Heart left ventricle (tissue), 16 donors: ENCODE measurements around the gene IFT172. TPM values are rescaled to one million over a fixed set of nuclear protein-coding genes. Genes with fewer than 3 reads are reported as not detected.

Experiments
- ATAC-seq, 4 donors: fragments of 200-7000 bp; cut with Tn5 transposase; one replicate each; pipeline ENCODE4 v1.9.1; 2020 to 2022; ENCODE audit warnings: moderate library complexity in 4 of 4, mild to moderate bottlenecking in 3 of 4, moderate number of reproducible peaks in 1 of 4
- DNase-seq, 5 donors: peaks; one replicate each; pipeline ENCODE4 v3.0.0-alpha.2; 2020
- H3K27ac ChIP-seq, 12 donors: fragments of 200-600 bp; sonication (generic) in 4 of 12; one replicate each; pipeline versions ENCODE4 v1.5.0 to v1.8.0; 2016 to 2022; ENCODE audit warnings: mild to moderate bottlenecking in 2 of 12
- H3K27me3 ChIP-seq, 9 donors: fragments of 200-600 bp; sonication (generic) in 2 of 9; one replicate each; pipeline versions ENCODE4 v1.5.1 to v1.8.0; 2016 to 2022; ENCODE audit warnings: mild to moderate bottlenecking in 3 of 9
- H3K36me3 ChIP-seq, 9 donors: fragments of 200-600 bp; sonication (generic) in 2 of 9; one replicate each; pipeline versions ENCODE4 v1.5.0 to v1.8.0; 2018 to 2022; ENCODE audit warnings: mild to moderate bottlenecking in 2 of 9
- H3K4me1 ChIP-seq, 12 donors: fragments of 200-600 bp; sonication (generic) in 4 of 12; one replicate each; pipeline versions ENCODE4 v1.5.0 to v1.8.0; 2016 to 2022; ENCODE audit warnings: mild to moderate bottlenecking in 3 of 12
- H3K4me3 ChIP-seq, 12 donors: fragments of 200-600 bp; sonication (generic) in 4 of 12; one replicate each; pipeline versions ENCODE4 v1.5.0 to v1.8.0; 2017 to 2022; ENCODE audit warnings: mild to moderate bottlenecking in 9 of 12, moderate library complexity in 4 of 12
- H3K9me3 ChIP-seq, 12 donors: fragments of 200-600 bp; sonication (generic) in 4 of 12; one replicate each; pipeline versions ENCODE4 v1.5.0 to v1.8.0; 2016 to 2022; ENCODE audit warnings: mild to moderate bottlenecking in 1 of 12
- POLR2A ChIP-seq, 2 donors: fragments of 450-650 bp; IDR thresholded peaks; one replicate each; pipeline ENCODE4 v1.6.1; 2017; ENCODE audit warnings: antibody characterized with exemption in 2 of 2, mild to moderate bottlenecking in 2 of 2, moderate library complexity in 2 of 2
- WGBS, 4 donors: extraction: QIAGEN DNeasy Blood & Tissue Kit in 2 of 4; methylation state at CpG; one replicate each; pipeline versions ENCODE4 v1.1.5 to v1.1.7; 2013 to 2018; 5-methylcytosine and 5-hydroxymethylcytosine counted together
- intact Hi-C, 10 donors: fragments of 100-400 bp; cut with DNase I; formaldehyde crosslinking; loops; one replicate each; pipeline versions ENCODE4 v1.11.1 to v1.14.2; 2022
- polyA plus RNA-seq, 2 donors: library from polyadenylated mRNA; stranded (reverse); fragments of 200-250 nt; gene quantifications; one replicate each; pipeline ENCODE4 v1.2.3, GENCODE V29; 2013
- total RNA-seq, 9 donors: library from RNA; depleted of rRNA in 2 of 9; stranded (reverse); fragments of >200 nt in 2 of 9; fragmentation: NEBNext Ultra II Directional in 3 of 9; extraction: Animal tissue kit (Norgen Biotek cat#: 25700) in 3 of 9; gene quantifications; one replicate each; pipeline versions ENCODE4 v1.1.0 to v1.2.4, GENCODE V29; 2016 to 2023
- TF ChIP-seq, protein P1 (sequence below), 12 donors: fragments of 200-600 bp; sonication (generic) in 4 of 12; IDR thresholded peaks; one replicate each; pipeline versions ENCODE4 v1.5.0 to v1.8.0; 2018 to 2022; ENCODE audit warnings: antibody characterized with exemption in 12 of 12, mild to moderate bottlenecking in 5 of 12
- donor health status: ischemic (EF 13 %, LVEDD 7.1; RV severe dilation, severe dysfunction).
- donor health status: healthy with polysubstance abuse.
- donor health status: DM: no; HTN: yes; CAD: no.
- donor health status: DM: no; HTN: no; CAD: no.
- donor health status: ischemic (EF 25% LVEDD 6.9; RV normal size, moderate dysfunction).
- donor health status: ischemic (EF 25% LVEDD 5.7; RV mildly dilated, moderate dysfunction).
- donor health status: healthy.
- donor health status: DM: yes; HTN: yes; CAD: no.
- donor health status: ischemic (EF 35%, LVEDD 5.7; RV mildly dilated, moderate dysfunction).
- donor health status: nonischemic (EF 11% LVEDD 7.7; RV severe dilation, severe dysfunction).
- donor health status: DM: yes; HTN: yes; CAD: no.
- donor health status: PGD.
- donor health status: ischemic (EF 29% LVEDD 5.4; RV normal size, mild dysfunction).
- donor health status: nonischemic (EF 23%, LVEDD 6.1; RV moderate dilation, normal function).

The IFT172 gene
- total and polyA plus RNA-seq, 11 donors = 11.9 to 27.2 (median 17.4) TPM

DNA sequence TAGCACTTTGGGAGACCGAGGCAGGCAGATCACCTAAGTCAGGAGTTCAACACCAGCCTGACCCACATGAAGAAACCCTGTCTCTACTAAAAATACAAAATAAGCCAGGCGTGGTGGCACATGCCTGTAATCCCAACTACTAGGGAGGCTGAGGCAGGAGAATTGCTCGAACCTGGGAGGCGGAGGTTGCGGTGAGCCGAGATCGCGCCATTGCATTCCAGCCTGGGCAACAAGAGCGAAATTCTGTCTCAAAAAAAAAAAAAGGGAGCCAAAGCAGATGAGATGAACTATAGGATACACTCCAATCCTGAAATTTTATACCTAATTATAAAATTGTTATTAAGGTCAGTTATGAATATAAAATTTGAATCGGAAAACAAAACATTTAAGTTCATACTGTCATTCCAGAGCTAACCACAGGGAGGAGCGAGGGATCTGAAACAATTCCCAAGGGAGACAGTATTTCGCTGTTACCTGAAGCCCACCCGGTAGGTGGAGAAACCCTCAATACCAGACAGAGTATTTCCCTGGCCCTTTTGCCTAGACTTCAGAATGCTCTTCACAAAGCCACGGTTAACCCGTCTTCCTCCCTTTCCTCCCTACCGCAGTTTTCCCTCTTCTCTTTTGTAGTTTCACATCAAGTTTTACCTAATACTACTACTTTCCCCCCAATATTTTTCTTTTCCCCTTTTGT is 81.6 kb downstream of the IFT172 start:
- Histone ChIP-seq H3K4me3 (peak overlapping the region in 10 of 12 donors; percentile 69 to 100 (median 98)), H3K27me3 (no peaks in the 10 kb centered on the region), H3K4me1 (peaks cover 0 to 33% (median 20%) of the 10 kb centered on the region in 12 donors), H3K27ac (peak overlapping the region in 4 of 12 donors; percentile 91 to 96 (median 92)), H3K9me3 (no peaks in the 10 kb centered on the region), H3K36me3 (peaks cover 0 to 16% (median 5%) of the 10 kb centered on the region in 9 donors)
- intact Hi-C loops = loop anchor here in 6 of 10 donors (2.0 kb wide), 2 partner anchors 21 to 51 kb away; partner anchors contain the start of genes NRBP1 (in 5 of the 6) and GTF3C2 (in 1 of the 6)
- DNase-seq (no peak), ATAC-seq (no peak)
- 50 to 54% (median 54%) methylated on average over 16 of the region's 16 CpGs for WGBS, 4 donors
- TF ChIP-seq, protein P1, sequence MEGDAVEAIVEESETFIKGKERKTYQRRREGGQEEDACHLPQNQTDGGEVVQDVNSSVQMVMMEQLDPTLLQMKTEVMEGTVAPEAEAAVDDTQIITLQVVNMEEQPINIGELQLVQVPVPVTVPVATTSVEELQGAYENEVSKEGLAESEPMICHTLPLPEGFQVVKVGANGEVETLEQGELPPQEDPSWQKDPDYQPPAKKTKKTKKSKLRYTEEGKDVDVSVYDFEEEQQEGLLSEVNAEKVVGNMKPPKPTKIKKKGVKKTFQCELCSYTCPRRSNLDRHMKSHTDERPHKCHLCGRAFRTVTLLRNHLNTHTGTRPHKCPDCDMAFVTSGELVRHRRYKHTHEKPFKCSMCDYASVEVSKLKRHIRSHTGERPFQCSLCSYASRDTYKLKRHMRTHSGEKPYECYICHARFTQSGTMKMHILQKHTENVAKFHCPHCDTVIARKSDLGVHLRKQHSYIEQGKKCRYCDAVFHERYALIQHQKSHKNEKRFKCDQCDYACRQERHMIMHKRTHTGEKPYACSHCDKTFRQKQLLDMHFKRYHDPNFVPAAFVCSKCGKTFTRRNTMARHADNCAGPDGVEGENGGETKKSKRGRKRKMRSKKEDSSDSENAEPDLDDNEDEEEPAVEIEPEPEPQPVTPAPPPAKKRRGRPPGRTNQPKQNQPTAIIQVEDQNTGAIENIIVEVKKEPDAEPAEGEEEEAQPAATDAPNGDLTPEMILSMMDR (IDR thresholded peaks at IDR 0.05) = peak; percentile 22 to 56 (median 41)
- no peak for TF ChIP-seq POLR2A (IDR thresholded peaks at IDR 0.05)

GRCh38 chr2:27400348-27401135 is 89.0 kb downstream of the IFT172 start:
- 88 to 100% (median 97%) methylated on average over 2 of the region's 2 CpGs for WGBS, 4 donors
- Histone ChIP-seq H3K9me3 (no peaks in the 10 kb centered on the region), H3K27ac (no peak overlapping the region), H3K4me1 (peaks cover 0 to 4% (median 0%) of the 10 kb centered on the region in 12 donors), H3K4me3 (no peak overlapping the region), H3K36me3 (peaks cover 0 to 8% (median 0%) of the 10 kb centered on the region in 9 donors), H3K27me3 (no peaks in the 10 kb centered on the region)
- TF ChIP-seq, protein P1 (IDR thresholded peaks at IDR 0.05) = no peak
- TF ChIP-seq POLR2A (IDR thresholded peaks at IDR 0.05) = no peak
- DNase-seq (no peak), ATAC-seq (no peak)
- intact Hi-C loops = no loop called here

GRCh38 chr2:27398962-27399361 is 90.6 kb downstream of the IFT172 start:
- Histone ChIP-seq H3K9me3 (no peaks in the 10 kb centered on the region), H3K4me1 (peaks cover 0 to 4% (median 0%) of the 10 kb centered on the region in 12 donors), H3K36me3 (peaks cover 0 to 8% (median 0%) of the 10 kb centered on the region in 9 donors), H3K27ac (no peak overlapping the region), H3K4me3 (no peak overlapping the region), H3K27me3 (no peaks in the 10 kb centered on the region)
- 93 to 96% (median 95%) methylated on average over 5 of the region's 5 CpGs for WGBS, 4 donors
- DNase-seq (no peak), ATAC-seq (no peak)
- intact Hi-C loops = no loop called here
- TF ChIP-seq, protein P1 (IDR thresholded peaks at IDR 0.05) = no peak
- no peak for TF ChIP-seq POLR2A (IDR thresholded peaks at IDR 0.05)

Other genes starting within 250 kb of the IFT172 start
- 10 to 100 TPM in 2 of 9 donors, 1 to 10 TPM in 7; 5.0 to 18.1 (median 9.0) TPM for gene SLC30A3, start 226.7 kb downstream of the IFT172 start, total RNA-seq
- 1 to 10 TPM; 5.6 to 9.2 TPM for gene SLC30A3, start 226.7 kb downstream of the IFT172 start, polyA plus RNA-seq
- gene DNAJC5G, start 214.3 kb downstream of the IFT172 start, total RNA-seq = 1 to 10 TPM in 5 of 9 donors, under 1 TPM in 4; 0.36 to 3.3 (median 1.2) TPM
- gene DNAJC5G, start 214.3 kb downstream of the IFT172 start, polyA plus RNA-seq = 1 to 10 TPM in 1 of 2 donors, under 1 TPM in 1; 0.11 to 1.8 TPM
- 100 to 1,000 TPM; 175 to 329 (median 241) TPM for gene TRIM54, start 207.3 kb downstream of the IFT172 start, total RNA-seq
- gene TRIM54, start 207.3 kb downstream of the IFT172 start, polyA plus RNA-seq = 100 to 1,000 TPM; 128 to 324 TPM
- gene UCN, start 181.3 kb downstream of the IFT172 start, total RNA-seq = 1 to 10 TPM in 6 of 9 donors, under 1 TPM in 3; 0.60 to 2.5 (median 1.1) TPM
- gene UCN, start 181.3 kb downstream of the IFT172 start, polyA plus RNA-seq = 1 to 10 TPM; 1.3 to 1.4 TPM
- 100 to 1,000 TPM in 1 of 9 donors, 10 to 100 TPM in 8; 48.8 to 103 (median 65.7) TPM for gene MPV17, start 166.6 kb downstream of the IFT172 start, total RNA-seq
- gene MPV17, start 166.6 kb downstream of the IFT172 start, polyA plus RNA-seq = 100 to 1,000 TPM in 1 of 2 donors, 10 to 100 TPM in 1; 69.3 to 134 TPM
- 10 to 100 TPM; 19.9 to 42.6 (median 28.3) TPM for gene GTF3C2, start 133.0 kb downstream of the IFT172 start, total RNA-seq
- 10 to 100 TPM; 17.8 to 21.9 TPM for gene GTF3C2, start 133.0 kb downstream of the IFT172 start, polyA plus RNA-seq
- 10 to 100 TPM; 28.5 to 59.3 (median 37.0) TPM for gene EIF2B4, start 119.4 kb downstream of the IFT172 start, total RNA-seq
- gene EIF2B4, start 119.4 kb downstream of the IFT172 start, polyA plus RNA-seq = 10 to 100 TPM; 40.2 to 69.0 TPM
- 10 to 100 TPM; 59.4 to 90.7 (median 77.2) TPM for gene SNX17, start 119.1 kb downstream of the IFT172 start, total RNA-seq
- gene SNX17, start 119.1 kb downstream of the IFT172 start, polyA plus RNA-seq = 100 to 1,000 TPM in 1 of 2 donors, 10 to 100 TPM in 1; 39.2 to 106 TPM
- gene ZNF513, start 109.0 kb downstream of the IFT172 start, total RNA-seq = 10 to 100 TPM in 1 of 9 donors, 1 to 10 TPM in 8; 2.8 to 10.4 (median 7.1) TPM
- gene ZNF513, start 109.0 kb downstream of the IFT172 start, polyA plus RNA-seq = 10 to 100 TPM in 1 of 2 donors, 1 to 10 TPM in 1; 8.7 to 11.8 TPM
- 10 to 100 TPM; 31.7 to 49.7 (median 40.2) TPM for gene PPM1G, start 80.2 kb downstream of the IFT172 start, total RNA-seq
- 10 to 100 TPM; 31.2 to 87.2 TPM for gene PPM1G, start 80.2 kb downstream of the IFT172 start, polyA plus RNA-seq
- gene NRBP1, start 61.1 kb downstream of the IFT172 start, total RNA-seq = 10 to 100 TPM; 43.5 to 78.6 (median 62.8) TPM
- 100 to 1,000 TPM in 1 of 2 donors, 10 to 100 TPM in 1; 27.8 to 114 TPM for gene NRBP1, start 61.1 kb downstream of the IFT172 start, polyA plus RNA-seq
- gene KRTCAP3, start 47.4 kb downstream of the IFT172 start, total RNA-seq = 1 to 10 TPM in 1 of 9 donors, under 1 TPM in 2, not detected in 6; 0.50 to 1.7 (median 0.61) TPM
- under 1 TPM in 1 of 2 donors, not detected in 1; 0.65 TPM for gene KRTCAP3, start 47.4 kb downstream of the IFT172 start, polyA plus RNA-seq
- gene FNDC4, start 5.5 kb upstream of the IFT172 start, total RNA-seq = 1 to 10 TPM; 1.0 to 4.7 (median 3.1) TPM
- 10 to 100 TPM in 1 of 2 donors, 1 to 10 TPM in 1; 2.0 to 10.5 TPM for gene FNDC4, start 5.5 kb upstream of the IFT172 start, polyA plus RNA-seq
- gene GCKR, start 7.1 kb upstream of the IFT172 start, total RNA-seq = 1 to 10 TPM in 1 of 9 donors, under 1 TPM in 3, not detected in 5; 0.28 to 1.1 (median 0.38) TPM
- gene GCKR, start 7.1 kb upstream of the IFT172 start, polyA plus RNA-seq = 1 to 10 TPM in 1 of 2 donors, under 1 TPM in 1; 0.23 to 1.7 TPM
- 10 to 100 TPM; 13.2 to 31.8 (median 20.1) TPM for gene ZNF512, start 93.3 kb upstream of the IFT172 start, total RNA-seq
- gene ZNF512, start 93.3 kb upstream of the IFT172 start, polyA plus RNA-seq = 10 to 100 TPM in 1 of 2 donors, 1 to 10 TPM in 1; 8.4 to 15.8 TPM
- 1 to 10 TPM; 3.9 to 7.7 (median 5.8) TPM for gene CCDC121, start 139.3 kb upstream of the IFT172 start, total RNA-seq
- gene CCDC121, start 139.3 kb upstream of the IFT172 start, polyA plus RNA-seq = 1 to 10 TPM; 2.5 to 3.5 TPM
- 10 to 100 TPM; 14.4 to 22.3 (median 19.4) TPM for gene GPN1, start 139.3 kb upstream of the IFT172 start, total RNA-seq
- gene GPN1, start 139.3 kb upstream of the IFT172 start, polyA plus RNA-seq = 10 to 100 TPM; 10.1 to 35.9 TPM
- 10 to 100 TPM; 18.6 to 29.5 (median 27.0) TPM for gene SUPT7L, start 173.9 kb upstream of the IFT172 start, total RNA-seq
- gene SUPT7L, start 173.9 kb upstream of the IFT172 start, polyA plus RNA-seq = 10 to 100 TPM; 21.0 to 22.4 TPM
- gene SLC4A1AP, start 174.1 kb upstream of the IFT172 start, total RNA-seq = 10 to 100 TPM; 19.2 to 25.6 (median 22.4) TPM
- gene SLC4A1AP, start 174.1 kb upstream of the IFT172 start, polyA plus RNA-seq = 10 to 100 TPM; 14.9 to 27.8 TPM